Adrenal gland (tissue), 5 donors: ENCODE measurements around the gene HRC.

Experiments
- CTCF ChIP-seq, 6 experiments: fragments of 450-650 bp in 4 of 6; fragments of 200-600 bp in 2 of 6; sonication (generic) in 1 of 6; IDR thresholded peaks; 1 replicate in 5 of 6; 2 replicates in 1 of 6; pipeline versions ENCODE4 v1.5.1 to v1.8.0; 2016 to 2021; ENCODE audit warnings: antibody characterized with exemption in 6 of 6, mild to moderate bottlenecking in 2 of 6, moderate library complexity in 1 of 6
- POLR2A ChIP-seq, 2 donors: fragments of 450-650 bp; IDR thresholded peaks; one replicate each; pipeline ENCODE4 v1.6.1; 2017; ENCODE audit warnings: antibody characterized with exemption in 2 of 2, mild to moderate bottlenecking in 2 of 2, moderate library complexity in 1 of 2
- donor health status: DM: no; HTN: no; CAD: no.

GRCh38 chr19:49193822-49194394, 38.7 kb upstream of the HRC start:
- TF ChIP-seq CTCF (IDR thresholded peaks at IDR 0.05) (no peak), POLR2A (IDR thresholded peaks at IDR 0.05) (no peak)
